Astrocyte (in vitro differentiated cells and primary cell): ENCODE data around the gene NECTIN4. TPM values are rescaled to one million over a fixed set of nuclear protein-coding genes. Genes with fewer than 3 reads are reported as not detected.

ENCODE experiments used
- DNase-seq: peaks from one replicate; pipeline ENCODE4 v3.0.0-alpha.2; 2010; ENCODE audit warnings: low read depth
- FAIRE-seq: peaks from 2 replicates; lab custom pipeline; 2011; peaks lifted over from hg19 to GRCh38; lab: Jason Lieb, UNC
- H2AFZ ChIP-seq: 2 replicates; pipeline ENCODE4 v1.6.0; 2012; ENCODE audit warnings: low read depth, low read length, inconsistent platforms
- H3K27ac ChIP-seq: 2 replicates; pipeline ENCODE4 v1.5.1; 2011; ENCODE audit warnings: low read depth, low read length, inconsistent platforms
- H3K27me3 ChIP-seq: 2 replicates; pipeline ENCODE4 v1.6.0; 2011; ENCODE audit warnings: low read length, inconsistent platforms; ENCODE audit not compliant: insufficient read depth
- H3K36me3 ChIP-seq: 2 replicates; pipeline ENCODE4 v1.5.1; 2011; ENCODE audit warnings: low read length, inconsistent platforms; ENCODE audit not compliant: insufficient read depth
- H3K4me1 ChIP-seq: 2 replicates; pipeline ENCODE4 v1.5.1; 2011; ENCODE audit warnings: low read length, inconsistent platforms; ENCODE audit not compliant: insufficient read depth
- H3K4me2 ChIP-seq: 2 replicates; pipeline ENCODE4 v1.6.0; 2012; ENCODE audit warnings: low read length, inconsistent platforms
- H3K4me3 ChIP-seq: 2 replicates; pipeline ENCODE4 v1.5.1; 2011; ENCODE audit warnings: low read depth, mild to moderate bottlenecking, low read length, inconsistent platforms; ENCODE audit not compliant: insufficient read depth
- H3K79me2 ChIP-seq: 2 replicates; pipeline ENCODE4 v1.6.0; 2012; ENCODE audit warnings: mild to moderate bottlenecking, low read length, inconsistent platforms; ENCODE audit not compliant: insufficient read depth
- H3K9ac ChIP-seq: 2 replicates; pipeline ENCODE4 v1.6.0; 2012; ENCODE audit warnings: mild to moderate bottlenecking, low read length, inconsistent platforms
- H3K9me3 ChIP-seq: 2 replicates; pipeline ENCODE4 v1.5.1; 2012; ENCODE audit warnings: low read depth, mild to moderate bottlenecking, low read length, inconsistent platforms; ENCODE audit not compliant: insufficient read depth
- H4K20me1 ChIP-seq: 2 replicates; pipeline ENCODE4 v1.6.0; 2012; ENCODE audit warnings: low read length, inconsistent platforms; ENCODE audit not compliant: insufficient read depth
- H3K27ac Mint-ChIP-seq: one replicate; pipeline ENCODE4 v1.8.0; 2021; ENCODE audit warnings: mild to moderate bottlenecking, mixed read lengths; ENCODE audit not compliant: unreplicated experiment
- H3K27me3 Mint-ChIP-seq: one replicate; pipeline ENCODE4 v1.8.0; 2021; ENCODE audit warnings: low read depth, mixed read lengths; ENCODE audit not compliant: unreplicated experiment
- H3K36me3 Mint-ChIP-seq: one replicate; pipeline ENCODE4 v1.8.0; 2021; ENCODE audit warnings: low read depth, mixed read lengths; ENCODE audit not compliant: unreplicated experiment
- H3K4me1 Mint-ChIP-seq: one replicate; pipeline ENCODE4 v1.8.0; 2021; ENCODE audit warnings: low read depth, mixed read lengths; ENCODE audit not compliant: unreplicated experiment
- H3K4me3 Mint-ChIP-seq: one replicate; pipeline ENCODE4 v1.8.0; 2021; ENCODE audit warnings: mild to moderate bottlenecking, moderate library complexity, mixed read lengths; ENCODE audit not compliant: unreplicated experiment
- H3K9me3 Mint-ChIP-seq: one replicate; pipeline ENCODE4 v1.8.0; 2021; ENCODE audit warnings: mild to moderate bottlenecking, mixed read lengths; ENCODE audit not compliant: unreplicated experiment
- CTCF ChIP-seq: IDR thresholded peaks from 2 replicates; pipeline ENCODE4 v1.5.1; 2011; ENCODE audit warnings: low read depth, mild to moderate bottlenecking, inconsistent platforms, low read length, moderate library complexity; ENCODE audit not compliant: insufficient read depth
- EZH2 ChIP-seq: IDR thresholded peaks from 2 replicates; pipeline ENCODE4 v1.6.1; 2012; ENCODE audit warnings: mild to moderate bottlenecking, low read length, inconsistent platforms; ENCODE audit not compliant: insufficient read depth
- total RNA-seq: library from RNA; stranded (reverse); gene quantifications from 2 replicates; pipeline ENCODE4 v1.2.1, GENCODE V29; 2021

Gene NECTIN4
- total RNA-seq, 1 donor from 2014 or later, result 1.9 TPM

- H3K36me3 Mint-ChIP-seq, result peaks cover 11% of the 10 kb centered on the region
- Histone ChIP-seq H3K36me3 (no peaks in the 10 kb centered on the region), H3K4me2 (no peak overlapping the region), H3K4me3 (no peak overlapping the region), H3K27ac (no peak overlapping the region), H3K9ac (no peak overlapping the region), H3K4me1 (peaks cover 14% of the 10 kb centered on the region), H3K79me2 (peaks cover 13% of the 10 kb centered on the region), H3K9me3 (peaks cover 6% of the 10 kb centered on the region), H2AFZ (no peak overlapping the region), H3K27me3 (no peaks in the 10 kb centered on the region), H4K20me1 (peaks cover 8% of the 10 kb centered on the region)
- no peak overlapping the region for H3K27ac Mint-ChIP-seq
- H3K4me1 Mint-ChIP-seq, result peaks cover 9% of the 10 kb centered on the region
- TF ChIP-seq EZH2 (no peak), CTCF (no peak)
- FAIRE-seq, result no peak
- no peaks in the 10 kb centered on the region for H3K27me3 Mint-ChIP-seq
- H3K9me3 Mint-ChIP-seq, result peaks cover 26% of the 10 kb centered on the region
- no peak for DNase-seq
- H3K4me3 Mint-ChIP-seq, result no peak overlapping the region
Measured at GRCh38 chr1:161048949-161049722, 40.2 kb downstream of the NECTIN4 start.

- no peak overlapping the region for H3K27ac ChIP-seq
- H3K36me3 Mint-ChIP-seq, result peaks cover 11% of the 10 kb centered on the region
- H3K4me3 Mint-ChIP-seq, result no peak overlapping the region
- H3K79me2 ChIP-seq, result peaks cover 24% of the 10 kb centered on the region
- H3K4me3 ChIP-seq, result no peak overlapping the region
- no peak overlapping the region for H2AFZ ChIP-seq
- peaks cover 12% of the 10 kb centered on the region for H3K4me1 ChIP-seq
- H3K9me3 ChIP-seq, result peaks cover 6% of the 10 kb centered on the region
- H3K27me3 Mint-ChIP-seq, result no peaks in the 10 kb centered on the region
- H3K36me3 ChIP-seq, result no peaks in the 10 kb centered on the region
- FAIRE-seq, result no peak
- H3K4me1 Mint-ChIP-seq, result peaks cover 14% of the 10 kb centered on the region
- H3K27me3 ChIP-seq, result no peaks in the 10 kb centered on the region
- TF ChIP-seq EZH2 (no peak), CTCF (no peak)
- no peak for DNase-seq
- no peak overlapping the region for H3K9ac ChIP-seq
- peaks cover 9% of the 10 kb centered on the region for H4K20me1 ChIP-seq
- H3K9me3 Mint-ChIP-seq, result peaks cover 26% of the 10 kb centered on the region
- no peak overlapping the region for H3K4me2 ChIP-seq
- H3K27ac Mint-ChIP-seq, result no peak overlapping the region
Measured at GRCh38 chr1:161047436-161048420, 41.6 kb downstream of the NECTIN4 start.
